Loucy (cell line): ENCODE results near the gene SEL1L3.

Source experiments
- CTCF ChIP-seq: fragments of 200-600 bp; sonication (generic); conservative IDR thresholded peaks from 2 replicates; pipeline ENCODE4 v1.5.1; 2014; ENCODE audit warnings: mild to moderate bottlenecking, antibody characterized with exemption, low read length
- EZH2phosphoT487 ChIP-seq: fragments of 200-600 bp; IDR thresholded peaks from 2 replicates; pipeline ENCODE4 v1.6.1; 2018; ENCODE audit warnings: antibody characterized with exemption, mild to moderate bottlenecking, moderate library complexity, borderline replicate concordance

- no peak for TF ChIP-seq CTCF
- no peak for TF ChIP-seq EZH2phosphoT487
Observed at GRCh38 chr4:25827373-25827772, 35.4 kb downstream of the SEL1L3 start.
